Central memory CD8-positive, alpha-beta T cell (primary cell): ENCODE results near the gene FBXO45.
"Not testable (repeated sequence)": the region's sequence is repeated elsewhere in the genome, so short reads cannot be mapped to it uniquely, and the experiment has no call there.

Source experiments
- ATAC-seq: fragments of 150-1000 bp; cut with Tn5 transposase; replicated peaks from 2 replicates; pipeline ENCODE4 v1.10.0; 2022; ENCODE audit warnings: mild to moderate bottlenecking, moderate FRiP score, moderate number of reproducible peaks; ENCODE audit not compliant: poor library complexity, severe bottlenecking; ENCODE audit errors: extremely low read depth
- DNase-seq, 2 donors: peaks; one replicate each; pipeline ENCODE4 v3.0.0; 2021; ENCODE audit warnings: low spot score in 2 of 2
- H3K27ac Mint-ChIP-seq: one replicate; pipeline ENCODE4 v1.8.0; 2022; ENCODE audit warnings: low read depth, mild to moderate bottlenecking, moderate library complexity, mixed read lengths
- H3K27me3 Mint-ChIP-seq: one replicate; pipeline ENCODE4 v1.8.0; 2022; ENCODE audit warnings: mixed read lengths
- H3K36me3 Mint-ChIP-seq: one replicate; pipeline ENCODE4 v1.8.0; 2022; ENCODE audit warnings: mild to moderate bottlenecking, moderate library complexity, mixed read lengths; ENCODE audit not compliant: insufficient read depth
- H3K4me1 Mint-ChIP-seq: one replicate; pipeline ENCODE4 v1.8.0; 2022; ENCODE audit warnings: mixed read lengths
- H3K4me3 Mint-ChIP-seq: one replicate; pipeline ENCODE4 v1.8.0; 2022; ENCODE audit warnings: mild to moderate bottlenecking, moderate library complexity, mixed read lengths
- H3K9me3 Mint-ChIP-seq: one replicate; pipeline ENCODE4 v1.8.0; 2022; ENCODE audit warnings: mixed read lengths

The FBXO45 gene

GRCh38 chr3:196541684-196542445 lies 26.6 kb upstream of the FBXO45 start:
- Mint-ChIP-seq H3K4me1 (no peaks in the 10 kb centered on the region), H3K27ac (no peak overlapping the region), H3K4me3 (no peak overlapping the region), H3K27me3 (peaks cover 8% of the 10 kb centered on the region), H3K9me3 (no peaks in the 10 kb centered on the region), H3K36me3 (no peaks in the 10 kb centered on the region)
- DNase-seq (no peak), ATAC-seq (no peak)

GRCh38 chr3:196544491-196544992 lies 23.9 kb upstream of the FBXO45 start:
- H3K4me1 Mint-ChIP-seq = no peaks in the 10 kb centered on the region
- H3K36me3 Mint-ChIP-seq = no peaks in the 10 kb centered on the region
- H3K27me3 Mint-ChIP-seq = peaks cover 8% of the 10 kb centered on the region
- peaks cover 7% of the 10 kb centered on the region for H3K9me3 Mint-ChIP-seq
- no peak overlapping the region for H3K4me3 Mint-ChIP-seq
- DNase-seq (no peak), ATAC-seq (no peak)
- no peak overlapping the region for H3K27ac Mint-ChIP-seq

GRCh38 chr3:196546537-196546936 lies 21.9 kb upstream of the FBXO45 start:
- no peak overlapping the region for H3K4me3 Mint-ChIP-seq
- no peak overlapping the region for H3K27ac Mint-ChIP-seq
- DNase-seq (no peak), ATAC-seq (no peak)
- peaks cover 8% of the 10 kb centered on the region for H3K27me3 Mint-ChIP-seq
- peaks cover 15% of the 10 kb centered on the region for H3K9me3 Mint-ChIP-seq
- no peaks in the 10 kb centered on the region for H3K4me1 Mint-ChIP-seq
- no peaks in the 10 kb centered on the region for H3K36me3 Mint-ChIP-seq

GRCh38 chr3:196547067-196547466 lies 21.4 kb upstream of the FBXO45 start:
- peaks cover 8% of the 10 kb centered on the region for H3K27me3 Mint-ChIP-seq
- no peaks in the 10 kb centered on the region for H3K36me3 Mint-ChIP-seq
- H3K27ac Mint-ChIP-seq = no peak overlapping the region
- no peak for ATAC-seq
- peaks cover 15% of the 10 kb centered on the region for H3K9me3 Mint-ChIP-seq
- no peaks in the 10 kb centered on the region for H3K4me1 Mint-ChIP-seq
- no peak overlapping the region for H3K4me3 Mint-ChIP-seq
- no peak for DNase-seq

GRCh38 chr3:196549312-196549711 lies 19.1 kb upstream of the FBXO45 start:
- H3K9me3 Mint-ChIP-seq = peaks cover 15% of the 10 kb centered on the region
- not testable (repeated sequence) for H3K4me3 Mint-ChIP-seq, DNase-seq, H3K4me1 Mint-ChIP-seq, H3K36me3 Mint-ChIP-seq, H3K27ac Mint-ChIP-seq, ATAC-seq, H3K27me3 Mint-ChIP-seq

GRCh38 chr3:196550172-196550571 lies 18.3 kb upstream of the FBXO45 start:
- not testable (repeated sequence) for H3K27ac Mint-ChIP-seq, DNase-seq, H3K4me3 Mint-ChIP-seq, ATAC-seq, H3K27me3 Mint-ChIP-seq, H3K4me1 Mint-ChIP-seq, H3K36me3 Mint-ChIP-seq
- peaks cover 15% of the 10 kb centered on the region for H3K9me3 Mint-ChIP-seq

- Mint-ChIP-seq H3K9me3 (peaks cover 15% of the 10 kb centered on the region), H3K4me1 (no peaks in the 10 kb centered on the region), H3K36me3 (peaks cover 12% of the 10 kb centered on the region), H3K27ac (no peak overlapping the region), H3K4me3 (no peak overlapping the region), H3K27me3 (no peaks in the 10 kb centered on the region)
- ATAC-seq (no peak), DNase-seq (no peak)
These were observed 16.2 kb upstream of the FBXO45 start for GRCh38 chr3:196552253-196552652.

GRCh38 chr3:196553551-196553950 lies 14.9 kb upstream of the FBXO45 start:
- Mint-ChIP-seq H3K4me1 (no peaks in the 10 kb centered on the region), H3K9me3 (peaks cover 9% of the 10 kb centered on the region), H3K27me3 (no peaks in the 10 kb centered on the region), H3K27ac (no peak overlapping the region), H3K4me3 (no peak overlapping the region), H3K36me3 (peaks cover 12% of the 10 kb centered on the region)
- DNase-seq = no peak
- ATAC-seq = no peak

GRCh38 chr3:196554205-196554604 lies 14.3 kb upstream of the FBXO45 start:
- DNase-seq (no peak), ATAC-seq (no peak)
- peaks cover 4% of the 10 kb centered on the region for H3K4me1 Mint-ChIP-seq
- H3K9me3 Mint-ChIP-seq = peaks cover 8% of the 10 kb centered on the region
- H3K36me3 Mint-ChIP-seq = peaks cover 12% of the 10 kb centered on the region
- H3K27me3 Mint-ChIP-seq = no peaks in the 10 kb centered on the region
- H3K27ac Mint-ChIP-seq = no peak overlapping the region
- H3K4me3 Mint-ChIP-seq = no peak overlapping the region

- H3K27ac Mint-ChIP-seq = no peak overlapping the region
- peaks cover under 1% of the 10 kb centered on the region for H3K9me3 Mint-ChIP-seq
- H3K4me1 Mint-ChIP-seq = peaks cover 7% of the 10 kb centered on the region
- H3K4me3 Mint-ChIP-seq = no peak overlapping the region
- H3K36me3 Mint-ChIP-seq = peaks cover 12% of the 10 kb centered on the region
- no peaks in the 10 kb centered on the region for H3K27me3 Mint-ChIP-seq
- ATAC-seq (no peak), DNase-seq (no peak)
These were observed 13.2 kb upstream of the FBXO45 start for GRCh38 chr3:196555295-196555694.

- Mint-ChIP-seq H3K27ac (no peak overlapping the region), H3K27me3 (no peaks in the 10 kb centered on the region), H3K4me1 (peaks cover 7% of the 10 kb centered on the region), H3K9me3 (no peaks in the 10 kb centered on the region), H3K36me3 (peaks cover 16% of the 10 kb centered on the region), H3K4me3 (no peak overlapping the region)
- no peak for ATAC-seq
- no peak for DNase-seq
These were observed 11.2 kb upstream of the FBXO45 start for GRCh38 chr3:196557236-196557635.

GRCh38 chr3:196558476-196558875 lies 10.0 kb upstream of the FBXO45 start:
- Mint-ChIP-seq H3K4me3 (no peak overlapping the region), H3K27ac (no peak overlapping the region), H3K36me3 (peaks cover 17% of the 10 kb centered on the region), H3K9me3 (no peaks in the 10 kb centered on the region), H3K4me1 (peaks cover 7% of the 10 kb centered on the region), H3K27me3 (no peaks in the 10 kb centered on the region)
- ATAC-seq (no peak), DNase-seq (no peak)

- H3K4me3 Mint-ChIP-seq = no peak overlapping the region
These were observed 8.6 kb upstream of the FBXO45 start for GRCh38 chr3:196559826-196560225.

More at GRCh38 chr3:196559826-196560225, 8.6 kb upstream of the FBXO45 start:
- Mint-ChIP-seq H3K27ac (no peak overlapping the region), H3K4me1 (peaks cover 7% of the 10 kb centered on the region), H3K9me3 (no peaks in the 10 kb centered on the region), H3K27me3 (no peaks in the 10 kb centered on the region), H3K36me3 (peaks cover 12% of the 10 kb centered on the region)
- DNase-seq = no peak
- ATAC-seq = no peak
